ENCODE data around the gene SULT4A1. TPM values are rescaled to one million over a fixed set of nuclear protein-coding genes. Genes with fewer than 3 reads are reported as not detected.

The SULT4A1 gene
- total RNA-seq, 1 donor from 2014 or later: 5.9 TPM

DNA sequence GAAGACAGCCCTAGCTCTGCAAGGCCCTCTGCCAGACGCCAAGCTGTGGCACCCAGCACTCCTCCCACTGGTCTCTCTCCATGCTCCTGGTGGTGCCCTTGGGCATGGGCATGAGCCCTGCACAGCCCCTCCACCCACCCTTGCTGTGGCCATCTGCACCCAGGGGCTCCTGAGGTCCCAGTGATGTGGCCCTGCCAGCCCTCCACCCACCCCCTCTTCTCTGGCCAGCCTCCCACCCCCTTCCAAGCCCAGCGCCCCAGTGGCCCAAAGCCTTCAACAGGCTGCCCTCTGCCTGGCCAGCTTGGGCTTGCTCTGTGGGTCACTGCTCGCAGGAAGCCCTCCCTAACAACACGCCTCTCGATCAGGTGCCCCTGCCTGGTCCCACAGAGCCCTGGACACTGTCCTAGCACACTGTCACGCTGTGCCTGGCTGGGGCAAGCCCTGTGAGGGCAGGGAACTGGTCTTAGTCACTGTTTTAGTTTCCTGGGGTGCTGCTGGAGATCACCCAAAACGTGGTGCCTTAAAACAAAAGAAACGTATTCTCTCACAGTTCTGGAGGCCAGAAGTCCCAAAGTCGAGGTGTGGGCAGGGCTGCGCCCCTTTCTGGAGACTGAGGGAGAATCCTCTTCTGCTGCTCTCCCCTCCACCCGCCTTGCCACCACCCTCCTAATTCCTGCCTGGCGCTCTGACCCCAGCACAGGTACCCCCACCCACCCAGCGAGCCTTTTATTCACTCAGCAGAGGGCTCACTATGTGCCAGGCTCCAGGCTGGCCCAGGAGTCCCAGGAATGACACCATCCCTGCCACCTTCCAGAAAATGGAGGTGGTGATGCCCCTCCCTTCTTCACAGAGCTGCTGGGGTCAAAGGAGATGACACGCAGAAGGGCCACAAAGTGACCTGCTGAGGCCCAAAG lies 14.7 kb downstream of the SULT4A1 start:
- Histone ChIP-seq H2AFZ (ENCODE audit: low read depth, low read length) (no peak overlapping the region), H3K4me1 (ENCODE audit: insufficient read depth, low read length) (no peaks in the 10 kb centered on the region), H3K36me3 (ENCODE audit: insufficient read depth, low read length) (no peaks in the 10 kb centered on the region), H3K27me3 (ENCODE audit: insufficient read depth, low read length) (peaks cover 4% of the 10 kb centered on the region), H3K9ac (ENCODE audit: low read length) (no peak overlapping the region), H3K27ac (ENCODE audit: low read depth, low read length) (no peak overlapping the region), H3K79me2 (ENCODE audit: insufficient read depth, low read length) (no peaks in the 10 kb centered on the region), H4K20me1 (ENCODE audit: insufficient read depth, low read length) (peaks cover 44% of the 10 kb centered on the region), H3K9me3 (ENCODE audit: insufficient read depth, low read depth, low read length) (no peaks in the 10 kb centered on the region), H3K4me2 (ENCODE audit: low read length) (no peak overlapping the region), H3K4me3 (ENCODE audit: insufficient read depth, low read depth, low read length) (no peak overlapping the region)
- no peaks in the 10 kb centered on the region for H3K9me3 Mint-ChIP-seq (ENCODE audit: unreplicated experiment)
- DNase-seq (ENCODE audit: low read depth) (no peak), FAIRE-seq (no peak)
- H3K4me3 Mint-ChIP-seq (ENCODE audit: unreplicated experiment): no peak overlapping the region
- TF ChIP-seq, protein P1, sequence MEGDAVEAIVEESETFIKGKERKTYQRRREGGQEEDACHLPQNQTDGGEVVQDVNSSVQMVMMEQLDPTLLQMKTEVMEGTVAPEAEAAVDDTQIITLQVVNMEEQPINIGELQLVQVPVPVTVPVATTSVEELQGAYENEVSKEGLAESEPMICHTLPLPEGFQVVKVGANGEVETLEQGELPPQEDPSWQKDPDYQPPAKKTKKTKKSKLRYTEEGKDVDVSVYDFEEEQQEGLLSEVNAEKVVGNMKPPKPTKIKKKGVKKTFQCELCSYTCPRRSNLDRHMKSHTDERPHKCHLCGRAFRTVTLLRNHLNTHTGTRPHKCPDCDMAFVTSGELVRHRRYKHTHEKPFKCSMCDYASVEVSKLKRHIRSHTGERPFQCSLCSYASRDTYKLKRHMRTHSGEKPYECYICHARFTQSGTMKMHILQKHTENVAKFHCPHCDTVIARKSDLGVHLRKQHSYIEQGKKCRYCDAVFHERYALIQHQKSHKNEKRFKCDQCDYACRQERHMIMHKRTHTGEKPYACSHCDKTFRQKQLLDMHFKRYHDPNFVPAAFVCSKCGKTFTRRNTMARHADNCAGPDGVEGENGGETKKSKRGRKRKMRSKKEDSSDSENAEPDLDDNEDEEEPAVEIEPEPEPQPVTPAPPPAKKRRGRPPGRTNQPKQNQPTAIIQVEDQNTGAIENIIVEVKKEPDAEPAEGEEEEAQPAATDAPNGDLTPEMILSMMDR (IDR thresholded peaks at IDR 0.05; ENCODE audit: insufficient read depth, low read depth, low read length): no peak
- TF ChIP-seq EZH2 (IDR thresholded peaks at IDR 0.05; ENCODE audit: insufficient read depth, low read length): no peak
- peaks cover 15% of the 10 kb centered on the region for H3K27me3 Mint-ChIP-seq (ENCODE audit: low read depth, unreplicated experiment)
- no peak overlapping the region for H3K27ac Mint-ChIP-seq (ENCODE audit: unreplicated experiment)
- H3K36me3 Mint-ChIP-seq (ENCODE audit: low read depth, unreplicated experiment): peaks cover 2% of the 10 kb centered on the region
- H3K4me1 Mint-ChIP-seq (ENCODE audit: low read depth, unreplicated experiment): peaks cover 6% of the 10 kb centered on the region

DNA sequence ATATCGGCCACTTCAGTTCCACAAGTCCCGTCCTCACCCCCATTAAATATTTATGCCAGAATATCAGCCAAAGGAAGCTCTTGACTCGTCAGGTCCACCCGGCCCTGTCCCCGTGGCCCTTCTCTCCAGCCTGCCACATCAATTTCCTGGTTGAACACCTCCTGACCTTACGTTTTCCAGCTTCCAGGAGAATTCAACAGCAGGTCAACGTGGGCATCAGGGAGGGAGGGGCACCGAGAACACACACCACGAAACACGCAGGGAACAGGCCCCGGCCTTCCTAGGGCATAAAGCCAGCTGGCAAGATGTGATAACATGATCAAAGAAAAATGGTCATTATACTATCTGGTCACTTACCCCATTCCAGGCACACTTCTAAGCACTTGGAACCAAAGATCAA lies 15.3 kb downstream of the SULT4A1 start:
- no peaks in the 10 kb centered on the region for H3K79me2 ChIP-seq (ENCODE audit: insufficient read depth, low read length)
- H3K4me3 ChIP-seq (ENCODE audit: insufficient read depth, low read depth, low read length): no peak overlapping the region
- H3K36me3 ChIP-seq (ENCODE audit: insufficient read depth, low read length): no peaks in the 10 kb centered on the region
- FAIRE-seq (no peak), DNase-seq (ENCODE audit: low read depth) (no peak)
- Mint-ChIP-seq H3K9me3 (ENCODE audit: unreplicated experiment) (no peaks in the 10 kb centered on the region), H3K4me1 (ENCODE audit: low read depth, unreplicated experiment) (peaks cover 6% of the 10 kb centered on the region), H3K36me3 (ENCODE audit: low read depth, unreplicated experiment) (peaks cover 2% of the 10 kb centered on the region), H3K27ac (ENCODE audit: unreplicated experiment) (peak overlapping the region; percentile 62), H3K4me3 (ENCODE audit: unreplicated experiment) (no peak overlapping the region), H3K27me3 (ENCODE audit: low read depth, unreplicated experiment) (peaks cover 13% of the 10 kb centered on the region)
- H3K4me1 ChIP-seq (ENCODE audit: insufficient read depth, low read length): no peaks in the 10 kb centered on the region
- H3K27ac ChIP-seq (ENCODE audit: low read depth, low read length): no peak overlapping the region
- no peak overlapping the region for H3K4me2 ChIP-seq (ENCODE audit: low read length)
- H3K27me3 ChIP-seq (ENCODE audit: insufficient read depth, low read length): peaks cover 4% of the 10 kb centered on the region
- TF ChIP-seq, protein P1 (IDR thresholded peaks at IDR 0.05; ENCODE audit: insufficient read depth, low read depth, low read length): no peak
- no peak for TF ChIP-seq EZH2 (IDR thresholded peaks at IDR 0.05; ENCODE audit: insufficient read depth, low read length)
- H2AFZ ChIP-seq (ENCODE audit: low read depth, low read length): no peak overlapping the region
- no peak overlapping the region for H3K9ac ChIP-seq (ENCODE audit: low read length)
- H3K9me3 ChIP-seq (ENCODE audit: insufficient read depth, low read depth, low read length): no peaks in the 10 kb centered on the region
- peaks cover 44% of the 10 kb centered on the region for H4K20me1 ChIP-seq (ENCODE audit: insufficient read depth, low read length)

DNA sequence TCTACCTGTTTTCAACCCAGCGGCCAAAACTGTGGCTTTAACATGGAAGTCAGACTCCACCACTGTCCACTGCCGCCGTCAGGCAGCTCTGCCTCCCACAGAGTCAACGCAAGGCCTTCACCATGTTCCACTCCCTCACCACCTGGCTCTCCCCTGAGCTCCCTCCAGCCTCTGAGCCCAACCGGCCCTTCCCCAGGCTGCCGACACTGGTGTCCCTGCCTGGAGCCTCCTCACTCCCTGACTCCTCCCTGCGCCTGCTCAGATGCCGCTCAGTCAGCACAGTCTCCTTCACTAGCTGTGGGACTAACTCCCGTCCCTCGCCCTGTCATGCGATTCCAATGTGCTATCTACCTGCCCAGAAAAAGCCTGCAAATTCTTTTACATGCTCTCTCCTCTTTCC lies 16.3 kb downstream of the SULT4A1 start:
- Histone ChIP-seq H4K20me1 (ENCODE audit: insufficient read depth, low read length) (peaks cover 34% of the 10 kb centered on the region), H3K79me2 (ENCODE audit: insufficient read depth, low read length) (no peaks in the 10 kb centered on the region), H3K4me1 (ENCODE audit: insufficient read depth, low read length) (no peaks in the 10 kb centered on the region), H2AFZ (ENCODE audit: low read depth, low read length) (no peak overlapping the region), H3K36me3 (ENCODE audit: insufficient read depth, low read length) (no peaks in the 10 kb centered on the region), H3K9ac (ENCODE audit: low read length) (no peak overlapping the region), H3K27ac (ENCODE audit: low read depth, low read length) (no peak overlapping the region), H3K4me2 (ENCODE audit: low read length) (no peak overlapping the region), H3K9me3 (ENCODE audit: insufficient read depth, low read depth, low read length) (no peaks in the 10 kb centered on the region), H3K4me3 (ENCODE audit: insufficient read depth, low read depth, low read length) (no peak overlapping the region), H3K27me3 (ENCODE audit: insufficient read depth, low read length) (no peaks in the 10 kb centered on the region)
- no peak for FAIRE-seq
- H3K36me3 Mint-ChIP-seq (ENCODE audit: low read depth, unreplicated experiment): peaks cover 2% of the 10 kb centered on the region
- H3K9me3 Mint-ChIP-seq (ENCODE audit: unreplicated experiment): no peaks in the 10 kb centered on the region
- peaks cover 9% of the 10 kb centered on the region for H3K27me3 Mint-ChIP-seq (ENCODE audit: low read depth, unreplicated experiment)
- H3K27ac Mint-ChIP-seq (ENCODE audit: unreplicated experiment): no peak overlapping the region
- no peak for DNase-seq (ENCODE audit: low read depth)
- peaks cover 6% of the 10 kb centered on the region for H3K4me1 Mint-ChIP-seq (ENCODE audit: low read depth, unreplicated experiment)
- no peak overlapping the region for H3K4me3 Mint-ChIP-seq (ENCODE audit: unreplicated experiment)
- no peak for TF ChIP-seq EZH2 (IDR thresholded peaks at IDR 0.05; ENCODE audit: insufficient read depth, low read length)
- TF ChIP-seq, protein P1 (IDR thresholded peaks at IDR 0.05; ENCODE audit: insufficient read depth, low read depth, low read length): no peak
